Osteocyte (in vitro differentiated cells): ENCODE data around the gene MED13L. TPM values are rescaled to one million over a fixed set of nuclear protein-coding genes. Genes with fewer than 3 reads are reported as not detected.

ENCODE experiments used
- DNase-seq: peaks from one replicate; pipeline ENCODE4 v3.0.0; 2021; ENCODE audit warnings: mixed read lengths; ENCODE audit not compliant: unreplicated experiment; ENCODE audit errors: extremely low spot score
- H3K27ac Mint-ChIP-seq: one replicate; pipeline ENCODE4 v1.8.0; 2021; ENCODE audit warnings: mild to moderate bottlenecking, mixed read lengths; ENCODE audit not compliant: unreplicated experiment
- H3K27me3 Mint-ChIP-seq: one replicate; pipeline ENCODE4 v1.8.0; 2021; ENCODE audit warnings: mixed read lengths; ENCODE audit not compliant: unreplicated experiment
- H3K36me3 Mint-ChIP-seq: one replicate; pipeline ENCODE4 v1.8.0; 2021; ENCODE audit warnings: mixed read lengths; ENCODE audit not compliant: unreplicated experiment
- H3K4me1 Mint-ChIP-seq: one replicate; pipeline ENCODE4 v1.8.0; 2021; ENCODE audit warnings: mixed read lengths; ENCODE audit not compliant: unreplicated experiment
- H3K4me3 Mint-ChIP-seq: one replicate; pipeline ENCODE4 v1.8.0; 2021; ENCODE audit warnings: mild to moderate bottlenecking, moderate library complexity, mixed read lengths; ENCODE audit not compliant: unreplicated experiment
- H3K9me3 Mint-ChIP-seq: one replicate; pipeline ENCODE4 v1.8.0; 2021; ENCODE audit warnings: mixed read lengths; ENCODE audit not compliant: unreplicated experiment
- CTCF ChIP-seq: fragments of 200-600 bp; sonication (generic); IDR thresholded peaks from 2 replicates; pipeline ENCODE4 v1.5.0; 2021; ENCODE audit warnings: antibody characterized with exemption, mild to moderate bottlenecking, moderate library complexity
- total RNA-seq: library from RNA; stranded (reverse); gene quantifications from 2 replicates; pipeline ENCODE4 v1.2.1, GENCODE V29; 2021

Gene MED13L
- total RNA-seq, 1 donor from 2014 or later = 229 TPM

DNA sequence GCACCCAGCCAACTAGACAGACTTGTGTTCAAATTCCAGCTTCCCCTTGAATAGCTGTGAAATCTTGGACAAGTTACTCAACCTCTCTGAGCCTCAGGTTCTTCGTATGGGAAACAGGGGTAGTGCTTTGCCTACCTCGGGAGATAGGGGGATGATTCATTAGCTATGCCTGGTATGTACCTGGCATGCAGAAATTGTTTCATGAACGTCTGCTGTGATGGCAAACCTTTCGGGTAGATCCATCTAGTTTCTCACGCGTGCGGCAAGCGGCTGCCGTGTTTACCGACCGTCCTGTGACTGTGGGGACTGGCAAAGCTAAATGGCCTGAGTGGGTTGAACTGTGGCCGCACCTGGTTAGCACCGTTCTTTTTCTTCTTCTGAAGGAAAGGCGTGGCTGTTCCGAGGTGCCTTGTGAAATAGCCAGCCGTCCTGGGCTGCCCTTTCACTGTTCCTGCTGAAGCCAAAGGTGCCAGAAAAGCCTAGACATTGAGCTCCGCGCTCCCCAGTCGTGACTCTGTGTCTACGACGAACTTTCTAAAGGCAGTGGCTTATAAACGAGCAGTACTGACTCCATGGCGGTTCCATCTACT, 40.6 kb upstream of the MED13L start:
- Mint-ChIP-seq H3K9me3 (no peaks in the 10 kb centered on the region), H3K4me1 (peaks cover 26% of the 10 kb centered on the region), H3K4me3 (no peak overlapping the region), H3K36me3 (no peaks in the 10 kb centered on the region), H3K27me3 (no peaks in the 10 kb centered on the region), H3K27ac (no peak overlapping the region)
- TF ChIP-seq CTCF = no peak
- no peak for DNase-seq

- Mint-ChIP-seq H3K27ac (no peak overlapping the region), H3K9me3 (no peaks in the 10 kb centered on the region), H3K4me1 (peaks cover 26% of the 10 kb centered on the region), H3K36me3 (no peaks in the 10 kb centered on the region), H3K27me3 (no peaks in the 10 kb centered on the region), H3K4me3 (no peak overlapping the region)
- DNase-seq = no peak
- no peak for TF ChIP-seq CTCF
These were observed 39.6 kb upstream of the MED13L start for GRCh38 chr12:116317139-116317538.

DNA sequence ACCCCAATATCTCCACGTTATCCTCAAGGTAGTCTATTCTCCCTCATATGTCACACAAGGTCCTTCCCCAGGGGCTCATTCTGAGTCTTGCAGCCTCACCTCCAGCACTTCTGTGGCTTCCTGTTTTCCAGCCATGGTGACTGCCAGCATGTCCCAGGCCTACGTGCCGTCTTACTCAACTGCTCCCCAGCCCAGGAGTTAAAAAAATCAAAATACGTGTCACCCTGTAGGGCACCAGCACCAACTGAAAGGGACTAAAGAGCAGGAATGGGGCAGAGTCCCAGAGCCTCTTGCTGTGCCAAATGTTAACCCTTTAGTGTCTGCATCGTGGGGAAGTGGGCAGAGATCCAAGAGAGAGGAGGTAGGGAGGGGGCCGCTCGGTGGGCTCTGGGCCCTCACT, 37.0 kb upstream of the MED13L start:
- peaks cover 11% of the 10 kb centered on the region for H3K4me1 Mint-ChIP-seq
- no peak overlapping the region for H3K27ac Mint-ChIP-seq
- H3K4me3 Mint-ChIP-seq = no peak overlapping the region
- no peak for DNase-seq
- TF ChIP-seq CTCF = no peak
- H3K27me3 Mint-ChIP-seq = no peaks in the 10 kb centered on the region
- H3K36me3 Mint-ChIP-seq = no peaks in the 10 kb centered on the region
- peaks cover 4% of the 10 kb centered on the region for H3K9me3 Mint-ChIP-seq

GRCh38 chr12:116313194-116313927, 35.9 kb upstream of the MED13L start:
- peaks cover under 1% of the 10 kb centered on the region for H3K4me1 Mint-ChIP-seq
- H3K27me3 Mint-ChIP-seq = no peaks in the 10 kb centered on the region
- no peaks in the 10 kb centered on the region for H3K36me3 Mint-ChIP-seq
- no peak for TF ChIP-seq CTCF
- H3K4me3 Mint-ChIP-seq = no peak overlapping the region
- DNase-seq = no peak
- H3K27ac Mint-ChIP-seq = no peak overlapping the region
- peaks cover 4% of the 10 kb centered on the region for H3K9me3 Mint-ChIP-seq

- Mint-ChIP-seq H3K27ac (no peak overlapping the region), H3K27me3 (no peaks in the 10 kb centered on the region), H3K4me1 (no peaks in the 10 kb centered on the region), H3K4me3 (no peak overlapping the region), H3K36me3 (no peaks in the 10 kb centered on the region), H3K9me3 (peaks cover 4% of the 10 kb centered on the region)
- no peak for DNase-seq
- TF ChIP-seq CTCF = no peak
These were observed 32.6 kb upstream of the MED13L start for GRCh38 chr12:116310082-116310481.
